Myocyte (in vitro differentiated cells): Measurements from ENCODE around the gene OSCAR. TPM values are rescaled to one million over a fixed set of nuclear protein-coding genes. Genes with fewer than 3 reads are reported as not detected.
"Not testable (repeated sequence)": the region's sequence is repeated elsewhere in the genome, so short reads cannot be mapped to it uniquely, and the experiment has no call there.

ENCODE experiments used
- DNase-seq: peaks from one replicate; pipeline ENCODE4 v3.0.0-alpha.2; 2012; ENCODE audit warnings: low read depth
- total RNA-seq: library from RNA; depleted of rRNA; stranded (reverse); fragments of >200 nt; gene quantifications from 2 replicates; pipeline ENCODE4 v1.2.3, GENCODE V29; 2014

Gene OSCAR
- total RNA-seq, 1 donor from 2014 or later = not detected

DNA sequence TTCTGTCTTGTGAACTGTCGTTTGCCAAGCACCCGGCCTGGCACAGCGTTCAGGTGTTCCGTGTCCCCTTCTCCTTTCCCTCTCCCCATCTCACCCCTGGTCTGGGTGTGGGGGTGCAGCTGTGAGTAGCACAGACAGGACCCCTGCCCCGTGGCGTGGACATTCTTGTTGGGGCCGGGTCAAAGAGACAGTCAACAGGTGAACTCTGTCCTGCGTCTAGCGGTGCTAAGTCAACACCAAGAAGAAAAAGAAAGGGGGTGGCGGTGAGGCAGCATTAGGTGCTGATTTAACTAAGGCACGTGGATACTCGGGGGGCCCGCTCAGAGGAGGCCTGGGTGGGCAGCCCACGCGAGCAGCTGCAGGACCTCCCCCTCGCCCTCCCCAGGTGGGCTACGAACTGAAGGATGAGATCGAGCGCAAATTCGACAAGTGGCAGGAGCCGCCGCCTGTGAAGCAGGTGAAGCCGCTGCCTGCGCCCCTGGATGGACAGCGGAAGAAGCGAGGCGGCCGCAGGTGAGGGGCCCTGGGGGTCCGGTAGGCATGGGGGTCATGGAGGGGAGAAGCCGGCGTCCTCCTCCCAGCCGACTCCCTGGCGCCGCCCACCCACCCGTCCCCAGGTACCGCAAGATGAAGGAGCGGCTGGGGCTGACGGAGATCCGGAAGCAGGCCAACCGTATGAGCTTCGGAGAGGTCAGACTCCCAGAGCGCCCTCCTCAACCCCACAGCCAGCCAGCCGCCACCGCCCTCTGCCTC lies 27.3 kb upstream of the OSCAR start:
- DNase-seq = no peak

- DNase-seq = no peak
Observed at GRCh38 chr19:54125713-54126112, 25.1 kb upstream of the OSCAR start.

DNA sequence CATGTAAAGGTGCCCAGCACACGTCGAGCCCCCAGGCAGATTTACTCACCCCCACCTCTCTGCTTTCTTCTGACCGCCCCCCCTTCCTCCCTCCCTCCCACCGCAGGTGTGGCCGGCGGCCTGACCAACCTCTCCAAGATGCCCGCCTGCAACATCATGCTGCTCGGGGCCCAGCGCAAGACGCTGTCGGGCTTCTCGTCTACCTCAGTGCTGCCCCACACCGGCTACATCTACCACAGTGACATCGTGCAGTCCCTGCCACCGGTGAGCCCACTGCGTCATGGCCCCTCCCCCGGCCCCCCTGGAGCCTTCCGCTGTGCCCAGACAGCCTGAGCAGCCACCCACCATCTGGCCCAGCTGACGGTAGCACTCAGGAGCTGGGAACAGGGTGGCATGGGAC lies 23.8 kb upstream of the OSCAR start:
- no peak for DNase-seq

DNA sequence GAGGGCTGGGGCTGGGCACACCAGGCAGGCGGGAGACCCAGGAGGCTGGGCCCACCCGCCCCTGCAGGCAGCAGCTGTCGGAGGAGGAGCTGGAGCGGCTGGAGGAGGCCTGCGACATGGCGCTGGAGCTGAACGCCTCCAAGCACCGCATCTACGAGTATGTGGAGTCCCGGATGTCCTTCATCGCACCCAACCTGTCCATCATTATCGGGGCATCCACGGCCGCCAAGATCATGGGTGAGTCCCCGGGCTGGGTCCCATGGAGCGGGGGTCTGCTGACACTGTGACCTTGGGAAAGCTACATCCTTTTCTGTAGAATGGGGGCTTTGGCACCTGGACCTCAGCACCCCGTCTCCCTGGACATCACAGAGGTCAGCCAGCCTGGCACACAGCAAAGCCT lies 23.1 kb upstream of the OSCAR start:
- DNase-seq = no peak

DNA sequence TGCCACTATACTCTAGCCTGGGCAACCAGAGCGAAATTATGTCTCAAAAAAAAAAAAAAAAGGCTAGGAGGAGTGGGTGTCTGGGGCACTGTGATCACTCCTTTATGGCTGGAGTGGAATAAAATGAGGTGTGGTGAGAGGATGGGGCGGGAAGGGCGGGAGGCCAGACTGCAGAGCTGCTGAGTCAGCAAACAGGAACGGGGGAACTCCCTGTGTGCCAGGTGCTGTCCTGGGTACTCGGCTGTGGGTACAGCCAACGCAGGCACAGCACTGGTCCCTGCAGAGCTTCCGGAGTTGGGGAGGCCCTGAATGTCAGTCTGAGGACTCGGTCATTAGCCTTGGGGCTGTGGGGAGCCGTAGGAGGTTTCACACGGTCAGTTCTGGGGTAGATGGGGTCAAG lies 20.7 kb upstream of the OSCAR start:
- no peak for DNase-seq

GRCh38 chr19:54115109-54116063 lies 14.8 kb upstream of the OSCAR start, which contains the start of the genes PRPF31 and TFPT:
PRPF31 (plus strand) TSS chr19:54115754; CDS start chr19:54118279, 2,525 bp downstream.
TFPT (minus strand) TSS chr19:54115657; CDS start chr19:54115269, 388 bp downstream.
- DNase-seq = peak; percentile 99

- DNase-seq = peak; percentile 40
Observed at GRCh38 chr19:54114340-54115108, 13.9 kb upstream of the OSCAR start.

DNA sequence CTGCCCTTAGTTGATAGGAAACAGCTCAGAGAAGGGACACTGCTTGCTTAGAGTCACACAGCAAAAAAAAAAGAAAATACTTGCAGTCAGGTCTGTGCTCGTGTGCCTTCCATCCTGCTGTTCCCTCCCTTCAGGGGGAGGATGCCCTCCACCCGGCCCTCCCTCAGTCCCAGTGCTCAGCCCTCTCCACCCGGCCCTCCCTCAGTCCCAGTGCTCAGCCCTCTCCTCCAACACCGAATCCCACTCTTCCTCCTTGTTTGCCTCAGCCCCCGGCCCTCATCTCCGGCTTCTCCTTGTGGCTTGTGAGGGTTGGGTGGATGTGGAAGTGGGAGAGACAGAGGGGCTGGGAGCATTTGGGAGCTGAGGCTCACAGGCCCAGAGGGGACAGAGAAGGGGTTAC lies 9.0 kb upstream of the OSCAR start:
- no peak for DNase-seq

- no peak for DNase-seq
Observed at GRCh38 chr19:54108496-54108895, 7.9 kb upstream of the OSCAR start.

DNA sequence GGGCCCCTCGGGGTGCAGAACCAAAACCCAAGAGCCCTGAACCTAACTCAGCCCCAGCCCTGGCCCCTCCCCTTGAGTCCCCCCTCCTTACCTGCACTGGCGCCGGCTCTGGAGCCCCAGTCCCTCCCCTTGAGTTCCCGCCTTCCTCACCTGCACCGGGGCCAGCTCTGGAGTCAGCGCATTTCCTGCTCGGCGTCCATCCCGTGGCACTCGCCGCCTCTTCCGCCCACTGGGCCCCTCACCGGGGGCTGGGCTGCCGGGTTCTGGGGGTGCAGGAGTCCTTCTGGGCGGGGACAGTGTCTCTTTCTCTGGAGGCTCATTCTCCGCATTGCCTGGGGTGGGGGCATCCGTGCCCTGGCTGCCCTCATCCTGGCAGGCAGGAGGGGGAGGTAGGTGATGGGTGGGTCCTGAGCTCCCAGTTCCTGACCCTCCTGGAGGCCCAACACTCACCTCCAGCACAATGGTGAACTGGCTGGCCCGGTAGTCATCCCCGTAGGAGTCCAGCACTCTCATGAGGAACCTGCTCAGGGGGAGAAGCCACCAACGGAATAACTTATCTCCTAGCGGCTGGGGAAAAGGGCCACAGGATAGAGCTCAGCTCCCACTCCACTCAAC lies 7.4 kb upstream of the OSCAR start:
- DNase-seq = no peak

GRCh38 chr19:54106716-54107115 lies 6.1 kb upstream of the OSCAR start:
- no peak for DNase-seq

DNA sequence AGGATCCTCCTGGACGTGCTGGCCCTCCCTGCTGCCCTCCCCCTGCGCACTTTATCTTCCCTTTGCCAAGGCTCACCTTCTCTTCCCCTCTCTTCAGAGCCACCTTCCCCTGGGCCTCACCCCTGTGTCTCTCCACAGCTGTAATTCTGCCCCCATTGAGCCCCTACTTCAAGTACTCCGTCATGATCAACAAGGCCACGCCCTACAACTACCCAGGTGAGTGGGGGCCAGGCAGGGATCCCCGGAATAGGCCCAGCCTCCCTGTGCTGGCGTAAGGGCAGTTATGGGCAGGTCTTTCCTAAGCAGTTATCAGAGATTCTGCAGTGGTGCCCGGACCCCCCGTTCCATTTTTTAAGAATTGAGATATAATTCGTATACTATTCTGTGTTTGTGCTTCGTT lies 5.2 kb upstream of the OSCAR start:
- DNase-seq = no peak

- DNase-seq = no peak
Observed at GRCh38 chr19:54104998-54105715, 4.6 kb upstream of the OSCAR start.

- peak; percentile 99 for DNase-seq
Observed at GRCh38 chr19:54102421-54103169, 2.0 kb upstream of the OSCAR start, which contains the start of gene NDUFA3. NDUFA3 (plus strand) TSS chr19:54102855; CDS start chr19:54102879, 24 bp downstream.

GRCh38 chr19:54099903-54100255 lies 724 bp downstream of the OSCAR start:
- DNase-seq = not testable (repeated sequence)

GRCh38 chr19:54099190-54099902 lies 1.3 kb downstream of the OSCAR start:
- no peak for DNase-seq

DNA sequence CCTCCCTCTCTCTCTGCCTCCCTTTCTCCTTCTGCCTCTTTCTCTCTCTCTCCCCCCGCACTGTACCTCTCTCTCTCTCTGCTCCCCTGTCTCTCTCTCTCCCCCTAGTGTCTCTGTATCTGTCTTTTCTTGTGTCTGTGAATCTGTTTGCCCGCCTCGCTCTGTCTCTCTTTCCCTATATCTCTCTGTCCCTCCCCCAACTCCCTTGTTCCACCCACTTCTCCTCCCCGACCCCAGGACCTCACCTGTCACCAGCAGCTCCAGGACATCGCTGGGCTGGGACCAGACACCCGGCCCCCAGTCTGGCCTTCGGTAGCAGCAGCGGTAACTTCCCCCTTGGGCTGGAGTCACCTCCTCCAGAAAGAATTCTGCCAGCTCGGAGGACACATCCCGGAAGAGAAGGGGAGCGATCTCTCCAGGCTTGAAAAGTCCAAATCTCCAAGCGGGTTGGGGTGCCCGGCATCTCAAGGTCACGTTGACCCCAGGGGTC lies 3.9 kb downstream of the OSCAR start:
- DNase-seq = peak; percentile 35

DNA sequence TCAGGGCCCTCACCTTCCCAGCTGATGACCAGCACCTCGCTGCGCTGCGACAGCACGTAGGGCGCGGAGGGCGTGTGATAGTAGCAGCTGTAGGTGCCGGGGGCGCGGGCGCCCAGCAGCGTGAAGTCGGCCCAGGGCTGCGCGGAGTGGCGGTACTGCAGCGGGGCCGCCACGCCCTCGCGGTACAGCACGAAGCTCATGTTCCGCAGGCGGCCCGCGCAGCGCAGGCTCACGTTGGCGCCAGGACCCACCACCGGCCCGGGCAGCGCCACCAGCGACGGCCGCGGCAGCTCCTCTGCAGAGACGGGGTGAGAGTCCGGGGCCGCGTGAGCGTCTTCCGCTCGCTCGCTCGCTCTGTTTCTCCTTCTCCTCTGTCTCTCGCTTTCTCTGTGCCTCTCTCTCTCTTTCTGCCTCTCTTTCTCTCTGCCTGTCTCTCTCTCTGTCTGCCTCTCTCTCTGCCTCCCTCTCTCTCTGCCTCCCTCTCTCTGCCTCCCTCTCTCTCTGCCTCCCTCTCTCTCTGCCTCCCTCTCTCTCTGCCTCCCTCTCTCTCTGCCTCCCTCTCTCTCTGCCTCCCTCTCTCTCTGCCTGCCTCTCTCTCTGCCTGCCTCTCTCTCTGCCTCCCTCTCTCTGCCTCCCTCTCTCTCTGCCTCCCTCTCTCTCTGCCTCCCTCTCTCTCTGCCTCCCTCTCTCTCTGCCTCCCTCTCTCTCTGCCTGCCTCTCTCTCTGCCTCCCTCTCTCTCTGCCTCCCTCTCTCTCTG lies 4.6 kb downstream of the OSCAR start:
- peak; percentile 43 for DNase-seq
